Measurements from ENCODE around the gene MRM2.

- TF ChIP-seq CTCF (IDR thresholded peaks at IDR 0.05; ENCODE audit: low read length) (no peak), EZH2phosphoT487 (IDR thresholded peaks at IDR 0.05; ENCODE audit: low read length) (no peak), EZH2 (optimal IDR thresholded peaks at IDR 0.05; ENCODE audit: low read depth, low read length) (no peak)
These were observed 26.2 kb downstream of the MRM2 start for GRCh38 chr7:2215851-2216250.
